Body of pancreas (tissue), 4 donors: Measurements from ENCODE around the gene UNC93B1.

ENCODE experiments used
- POLR2A ChIP-seq, 3 donors: fragments of 450-650 bp; IDR thresholded peaks; one replicate each; pipeline ENCODE4 v1.6.1; 2016; ENCODE audit warnings: antibody characterized with exemption in 3 of 3, mild to moderate bottlenecking in 2 of 3
- TF ChIP-seq, protein P1 (sequence below), 7 experiments: fragments of 450-650 bp in 4 of 7; fragments of 200-600 bp in 3 of 7; sonication (generic) in 3 of 7; IDR thresholded peaks; one replicate each; pipeline ENCODE4 v1.5.1; 2016 to 2019; ENCODE audit warnings: antibody characterized with exemption in 7 of 7

DNA sequence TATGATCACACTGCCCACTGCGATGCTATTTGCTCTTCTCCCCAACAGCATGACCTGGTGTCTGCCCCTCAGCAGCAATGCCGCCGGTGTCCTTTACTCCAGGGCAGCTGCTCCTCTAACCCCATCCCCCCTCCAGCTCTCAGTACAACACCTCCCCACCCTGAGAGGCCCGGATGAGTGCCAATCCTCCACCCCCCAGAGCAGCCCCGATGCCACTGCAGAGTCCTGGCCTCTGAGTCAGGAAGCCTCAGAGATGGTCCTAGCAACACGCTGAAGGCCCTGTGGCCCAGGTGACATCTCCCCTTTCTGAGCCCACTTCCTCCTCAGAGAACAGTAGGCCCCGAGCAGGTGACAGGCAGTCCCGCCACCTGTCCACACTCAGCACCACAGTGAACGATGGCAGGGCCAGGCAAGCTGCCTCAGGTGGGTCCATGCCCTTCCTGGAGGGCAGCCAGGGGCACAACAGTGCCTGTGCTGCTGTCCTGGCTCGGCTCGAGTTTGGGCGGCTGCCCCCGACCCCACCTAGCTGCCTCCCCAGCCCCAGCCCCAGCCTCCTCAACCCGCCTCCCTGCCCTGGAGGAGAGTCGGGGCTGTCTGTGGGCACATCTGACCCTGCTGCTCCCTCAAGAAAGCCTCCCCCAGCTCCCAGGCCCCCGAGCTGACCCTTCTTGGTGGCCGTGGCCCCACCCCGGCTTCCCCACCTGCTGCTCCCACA is 22.7 kb upstream of the UNC93B1 start:
- no peak for TF ChIP-seq POLR2A (IDR thresholded peaks at IDR 0.05)
- TF ChIP-seq, protein P1, sequence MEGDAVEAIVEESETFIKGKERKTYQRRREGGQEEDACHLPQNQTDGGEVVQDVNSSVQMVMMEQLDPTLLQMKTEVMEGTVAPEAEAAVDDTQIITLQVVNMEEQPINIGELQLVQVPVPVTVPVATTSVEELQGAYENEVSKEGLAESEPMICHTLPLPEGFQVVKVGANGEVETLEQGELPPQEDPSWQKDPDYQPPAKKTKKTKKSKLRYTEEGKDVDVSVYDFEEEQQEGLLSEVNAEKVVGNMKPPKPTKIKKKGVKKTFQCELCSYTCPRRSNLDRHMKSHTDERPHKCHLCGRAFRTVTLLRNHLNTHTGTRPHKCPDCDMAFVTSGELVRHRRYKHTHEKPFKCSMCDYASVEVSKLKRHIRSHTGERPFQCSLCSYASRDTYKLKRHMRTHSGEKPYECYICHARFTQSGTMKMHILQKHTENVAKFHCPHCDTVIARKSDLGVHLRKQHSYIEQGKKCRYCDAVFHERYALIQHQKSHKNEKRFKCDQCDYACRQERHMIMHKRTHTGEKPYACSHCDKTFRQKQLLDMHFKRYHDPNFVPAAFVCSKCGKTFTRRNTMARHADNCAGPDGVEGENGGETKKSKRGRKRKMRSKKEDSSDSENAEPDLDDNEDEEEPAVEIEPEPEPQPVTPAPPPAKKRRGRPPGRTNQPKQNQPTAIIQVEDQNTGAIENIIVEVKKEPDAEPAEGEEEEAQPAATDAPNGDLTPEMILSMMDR (IDR thresholded peaks at IDR 0.05), result no peak
